Measurements from ENCODE around the gene FNDC8.

The FNDC8 gene

DNA sequence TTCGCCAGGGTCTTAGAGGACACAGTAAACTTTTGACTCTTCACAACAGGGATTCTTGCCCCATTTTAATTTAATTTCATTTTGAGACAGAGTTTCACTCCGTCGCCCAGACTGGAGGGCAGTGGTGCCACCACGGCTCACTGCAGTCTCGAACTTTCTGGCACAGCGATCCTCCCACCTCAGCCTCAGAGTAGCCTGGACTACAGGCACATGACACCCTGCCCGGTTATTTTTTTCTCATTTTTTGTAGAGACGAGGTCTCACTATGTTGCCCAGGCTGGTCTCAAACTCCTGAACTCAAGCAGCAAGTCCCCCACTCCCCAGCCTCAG is 21.0 kb downstream of the FNDC8 start:
- no peaks in the 10 kb centered on the region for H3K9me2 ChIP-seq (replicated peaks; ENCODE audit: insufficient read depth, low read length)
- peak overlapping the region; percentile 92 for H3K9ac ChIP-seq (ENCODE audit: low read length)
- H4K20me1 ChIP-seq (ENCODE audit: low read depth, low read length) = no peaks in the 10 kb centered on the region
- no peaks in the 10 kb centered on the region for H3K9me3 ChIP-seq (ENCODE audit: insufficient read depth, low read length)
- peak overlapping the region; percentile 75 for H3K4me3 ChIP-seq (ENCODE audit: insufficient read depth, low read length, poor library complexity, severe bottlenecking)
- peak overlapping the region; percentile 73 for H2AFZ ChIP-seq (ENCODE audit: low read depth, low read length, severe bottlenecking)
- peak overlapping the region; percentile 99 for H3K4me2 ChIP-seq (ENCODE audit: low read depth, low read length, poor library complexity, severe bottlenecking)
- H3K27ac ChIP-seq (ENCODE audit: low read depth, low read length) = no peak overlapping the region
- no peaks in the 10 kb centered on the region for H3F3A ChIP-seq (ENCODE audit: insufficient read depth)
- H3K27me3 ChIP-seq (ENCODE audit: low read length) = no peaks in the 10 kb centered on the region
- TF ChIP-seq, protein P1, sequence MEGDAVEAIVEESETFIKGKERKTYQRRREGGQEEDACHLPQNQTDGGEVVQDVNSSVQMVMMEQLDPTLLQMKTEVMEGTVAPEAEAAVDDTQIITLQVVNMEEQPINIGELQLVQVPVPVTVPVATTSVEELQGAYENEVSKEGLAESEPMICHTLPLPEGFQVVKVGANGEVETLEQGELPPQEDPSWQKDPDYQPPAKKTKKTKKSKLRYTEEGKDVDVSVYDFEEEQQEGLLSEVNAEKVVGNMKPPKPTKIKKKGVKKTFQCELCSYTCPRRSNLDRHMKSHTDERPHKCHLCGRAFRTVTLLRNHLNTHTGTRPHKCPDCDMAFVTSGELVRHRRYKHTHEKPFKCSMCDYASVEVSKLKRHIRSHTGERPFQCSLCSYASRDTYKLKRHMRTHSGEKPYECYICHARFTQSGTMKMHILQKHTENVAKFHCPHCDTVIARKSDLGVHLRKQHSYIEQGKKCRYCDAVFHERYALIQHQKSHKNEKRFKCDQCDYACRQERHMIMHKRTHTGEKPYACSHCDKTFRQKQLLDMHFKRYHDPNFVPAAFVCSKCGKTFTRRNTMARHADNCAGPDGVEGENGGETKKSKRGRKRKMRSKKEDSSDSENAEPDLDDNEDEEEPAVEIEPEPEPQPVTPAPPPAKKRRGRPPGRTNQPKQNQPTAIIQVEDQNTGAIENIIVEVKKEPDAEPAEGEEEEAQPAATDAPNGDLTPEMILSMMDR (IDR thresholded peaks at IDR 0.05; ENCODE audit: insufficient read depth, low read length, poor library complexity, severe bottlenecking) = no peak
- no peak for TF ChIP-seq EZH2phosphoT487 (conservative IDR thresholded peaks at IDR 0.05; ENCODE audit: low read length)
- 0 out of 2 replicates have a peak, but pooled peaks cover 2% of the 10 kb centered on the region for H3K36me3 ChIP-seq (ENCODE audit: low read length)
- peaks cover 23% of the 10 kb centered on the region for H3K79me2 ChIP-seq (ENCODE audit: insufficient read depth, low read length)

DNA sequence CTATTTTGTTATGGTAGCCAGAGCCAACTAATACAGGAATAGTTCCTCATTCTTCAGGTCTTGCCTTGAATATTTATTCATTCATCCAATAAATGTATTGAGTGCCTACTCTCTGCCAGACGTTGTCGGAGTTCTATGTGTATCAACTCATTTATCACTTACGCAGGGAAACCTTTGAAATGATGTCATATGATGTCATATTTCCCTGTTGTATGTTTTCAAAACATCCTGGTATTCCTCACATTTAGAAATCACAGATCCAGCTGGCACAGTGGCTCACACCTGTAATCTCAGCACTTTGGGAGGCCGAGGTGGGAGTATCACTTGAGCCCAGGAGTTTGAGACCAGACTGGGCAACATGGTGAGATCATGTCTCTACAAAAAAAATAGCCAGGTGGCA is 23.4 kb downstream of the FNDC8 start:
- peaks cover 21% of the 10 kb centered on the region for H3K79me2 ChIP-seq (ENCODE audit: insufficient read depth, low read length)
- H3F3A ChIP-seq (ENCODE audit: insufficient read depth) = no peaks in the 10 kb centered on the region
- no peaks in the 10 kb centered on the region for H3K9me3 ChIP-seq (ENCODE audit: insufficient read depth, low read length)
- no peaks in the 10 kb centered on the region for H3K27me3 ChIP-seq (ENCODE audit: low read length)
- no peak overlapping the region for H3K27ac ChIP-seq (ENCODE audit: low read depth, low read length)
- H3K36me3 ChIP-seq (ENCODE audit: low read length) = no peaks in the 10 kb centered on the region
- H3K9me2 ChIP-seq (replicated peaks; ENCODE audit: insufficient read depth, low read length) = no peaks in the 10 kb centered on the region
- no peak overlapping the region for H3K4me3 ChIP-seq (ENCODE audit: insufficient read depth, low read length, poor library complexity, severe bottlenecking)
- no peak overlapping the region for H3K9ac ChIP-seq (ENCODE audit: low read length)
- H3K4me2 ChIP-seq (ENCODE audit: low read depth, low read length, poor library complexity, severe bottlenecking) = no peak overlapping the region
- no peaks in the 10 kb centered on the region for H4K20me1 ChIP-seq (ENCODE audit: low read depth, low read length)
- no peak for TF ChIP-seq EZH2phosphoT487 (conservative IDR thresholded peaks at IDR 0.05; ENCODE audit: low read length)
- TF ChIP-seq, protein P1 (IDR thresholded peaks at IDR 0.05; ENCODE audit: insufficient read depth, low read length, poor library complexity, severe bottlenecking) = no peak
- H2AFZ ChIP-seq (ENCODE audit: low read depth, low read length, severe bottlenecking) = no peak overlapping the region

DNA sequence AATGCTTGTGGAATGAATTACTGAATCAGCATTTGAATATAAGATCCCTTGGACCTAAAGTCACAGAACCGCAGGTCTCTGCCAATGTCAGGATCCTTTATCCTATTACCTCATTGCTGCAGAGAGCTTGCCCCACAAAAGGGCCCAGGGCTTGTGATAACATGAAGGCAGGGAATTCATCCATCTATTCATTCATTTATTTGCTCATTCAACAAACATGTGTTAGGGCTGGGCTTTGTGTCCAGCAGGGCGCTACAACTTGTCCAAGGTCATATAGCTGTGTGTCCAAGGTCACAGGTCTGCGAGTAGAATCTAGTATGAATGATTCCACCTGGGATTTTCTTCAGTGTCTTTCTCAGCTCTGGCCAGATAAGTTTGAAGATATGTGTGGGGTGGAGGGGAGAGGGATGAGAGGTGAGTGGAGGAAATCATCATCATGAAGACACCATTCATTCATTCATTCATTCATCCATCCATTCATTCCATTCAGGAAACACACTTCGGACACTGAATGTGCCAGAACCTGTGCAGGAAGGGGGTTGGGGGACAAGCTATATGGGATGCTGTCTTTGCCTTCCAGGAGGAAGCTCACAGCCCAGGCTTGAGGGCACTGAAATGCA is 24.9 kb downstream of the FNDC8 start:
- H3K9me2 ChIP-seq (replicated peaks; ENCODE audit: insufficient read depth, low read length) = no peaks in the 10 kb centered on the region
- H3K79me2 ChIP-seq (ENCODE audit: insufficient read depth, low read length) = peaks cover 8% of the 10 kb centered on the region
- no peak overlapping the region for H3K4me2 ChIP-seq (ENCODE audit: low read depth, low read length, poor library complexity, severe bottlenecking)
- no peak overlapping the region for H3K4me3 ChIP-seq (ENCODE audit: insufficient read depth, low read length, poor library complexity, severe bottlenecking)
- no peak overlapping the region for H3K27ac ChIP-seq (ENCODE audit: low read depth, low read length)
- H3K27me3 ChIP-seq (ENCODE audit: low read length) = no peaks in the 10 kb centered on the region
- no peak overlapping the region for H3K9ac ChIP-seq (ENCODE audit: low read length)
- no peaks in the 10 kb centered on the region for H3F3A ChIP-seq (ENCODE audit: insufficient read depth)
- H4K20me1 ChIP-seq (ENCODE audit: low read depth, low read length) = no peaks in the 10 kb centered on the region
- TF ChIP-seq, protein P1 (IDR thresholded peaks at IDR 0.05; ENCODE audit: insufficient read depth, low read length, poor library complexity, severe bottlenecking) = no peak
- no peak overlapping the region for H2AFZ ChIP-seq (ENCODE audit: low read depth, low read length, severe bottlenecking)
- H3K9me3 ChIP-seq (ENCODE audit: insufficient read depth, low read length) = no peaks in the 10 kb centered on the region
- H3K36me3 ChIP-seq (ENCODE audit: low read length) = no peaks in the 10 kb centered on the region
